LNCaP clone FGC (cell line): Measurements from ENCODE around the gene SLC44A2.

ENCODE experiments used
- DNase-seq: peaks from one replicate; pipeline ENCODE4 v3.0.0-alpha.2; 2011; ENCODE audit warnings: low read depth
- H3K4me3 ChIP-seq: 2 replicates; pipeline ENCODE4 v1.5.1; 2011; ENCODE audit warnings: mild to moderate bottlenecking, low read depth, low read length, control low read depth
- CTCF ChIP-seq: IDR thresholded peaks from 2 replicates; pipeline ENCODE4 v1.5.1; 2012; ENCODE audit warnings: mild to moderate bottlenecking; ENCODE audit not compliant: control insufficient read depth, insufficient read depth; ENCODE audit errors: extremely low read depth

SLC44A2 gene

DNA sequence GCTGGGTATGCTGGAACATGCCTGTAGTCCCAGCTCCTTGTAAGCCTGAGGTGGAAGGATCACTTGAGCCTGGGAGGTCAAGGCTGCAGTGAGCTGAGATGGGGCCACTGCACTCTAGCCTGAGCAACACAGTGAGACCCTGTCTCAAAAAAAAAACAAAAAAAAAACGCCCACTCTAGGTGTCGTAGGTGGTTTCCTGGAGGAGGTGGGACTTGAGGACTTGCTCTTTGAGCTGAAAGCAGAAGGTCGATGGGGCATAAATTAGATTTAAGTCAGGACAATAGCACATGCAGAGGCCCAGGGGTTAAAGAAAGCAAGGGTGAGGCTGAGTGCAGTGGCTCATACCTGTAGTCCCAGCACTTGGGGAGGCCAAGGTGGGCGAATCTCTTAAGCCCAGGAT is 15.9 kb downstream of the SLC44A2 start:
- TF ChIP-seq CTCF = no peak
- DNase-seq = no peak
- H3K4me3 ChIP-seq = no peak overlapping the region

GRCh38 chr19:10642473-10643171 is 17.3 kb downstream of the SLC44A2 start:
- no peak for TF ChIP-seq CTCF
- H3K4me3 ChIP-seq = no peak overlapping the region
- no peak for DNase-seq

DNA sequence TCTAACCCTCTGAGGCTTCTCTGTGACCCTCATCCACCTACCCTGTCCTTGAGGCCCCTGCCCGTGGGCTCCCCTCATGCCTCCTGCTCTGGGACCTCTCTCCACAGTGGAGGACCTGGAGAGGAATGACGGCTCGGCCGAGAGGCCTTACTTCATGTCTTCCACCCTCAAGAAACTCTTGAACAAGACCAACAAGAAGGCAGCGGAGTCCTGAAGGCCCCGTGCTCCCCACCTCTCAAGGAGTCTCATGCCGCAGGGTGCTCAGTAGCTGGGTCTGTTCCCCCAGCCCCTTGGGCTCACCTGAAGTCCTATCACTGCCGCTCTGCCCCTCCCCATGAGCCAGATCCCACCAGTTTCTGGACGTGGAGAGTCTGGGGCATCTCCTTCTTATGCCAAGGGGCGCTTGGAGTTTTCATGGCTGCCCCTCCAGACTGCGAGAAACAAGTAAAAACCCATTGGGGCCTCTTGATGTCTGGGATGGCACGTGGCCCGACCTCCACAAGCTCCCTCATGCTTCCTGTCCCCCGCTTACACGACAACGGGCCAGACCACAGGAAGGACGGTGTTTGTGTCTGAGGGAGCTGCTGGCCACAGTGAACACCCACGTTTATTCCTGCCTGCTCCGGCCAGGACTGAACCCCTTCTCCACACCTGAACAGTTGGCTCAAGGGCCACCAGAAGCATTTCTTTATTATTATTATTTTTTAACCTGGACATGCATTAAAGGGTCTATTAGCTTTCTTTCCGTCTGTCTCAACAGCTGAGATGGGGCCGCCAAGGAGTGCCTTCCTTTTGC is 18.0 kb downstream of the SLC44A2 start:
- no peak overlapping the region for H3K4me3 ChIP-seq
- DNase-seq = no peak

GRCh38 chr19:10643968-10644259 is 18.6 kb downstream of the SLC44A2 start:
- H3K4me3 ChIP-seq = no peak overlapping the region

More for the DNA sequence above, 18.0 kb downstream of the SLC44A2 start:
- no peak for TF ChIP-seq CTCF

DNA sequence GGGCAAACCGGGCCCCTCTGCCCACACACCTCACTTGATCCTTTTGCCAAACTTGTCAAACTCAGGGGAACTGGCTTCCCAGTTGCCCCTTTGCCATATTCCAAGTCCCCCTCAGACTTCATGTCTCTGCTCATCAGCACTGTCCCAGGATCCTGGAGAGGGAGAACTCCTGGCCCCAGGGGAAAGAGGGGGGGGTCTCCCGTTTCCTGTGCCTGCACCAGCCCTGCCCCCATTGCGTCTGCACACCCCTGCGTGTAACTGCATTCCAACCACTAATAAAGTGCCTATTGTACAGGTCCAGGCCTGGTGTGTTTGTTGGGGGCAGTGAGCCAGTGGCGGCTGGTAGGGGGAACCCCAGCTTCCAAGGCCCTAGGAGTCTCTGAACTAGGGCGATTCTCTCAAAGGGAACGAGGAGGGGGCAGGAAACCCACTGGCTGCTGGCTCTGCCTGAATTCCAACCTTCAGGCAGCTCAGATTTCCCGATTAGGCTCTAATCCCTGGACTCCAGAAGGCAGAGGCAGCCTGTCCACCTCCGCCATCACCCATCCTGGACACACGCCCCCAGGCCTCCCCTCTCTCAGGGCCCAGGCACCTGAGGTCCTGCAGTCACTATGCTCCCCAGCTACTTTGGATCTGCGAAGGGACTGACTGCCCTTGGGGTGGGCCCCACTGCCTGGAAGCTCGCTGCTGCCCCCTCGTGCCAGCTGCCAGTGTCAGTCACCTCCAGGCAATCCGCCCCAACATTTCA is 19.1 kb downstream of the SLC44A2 start:
- TF ChIP-seq CTCF = peak; percentile 88
- DNase-seq = no peak
- H3K4me3 ChIP-seq = no peak overlapping the region

More at GRCh38 chr19:10643968-10644259, 18.6 kb downstream of the SLC44A2 start:
- TF ChIP-seq CTCF = no peak
- no peak for DNase-seq

GRCh38 chr19:10646456-10647159 is 21.3 kb downstream of the SLC44A2 start:
- no peak for TF ChIP-seq CTCF
- no peak for DNase-seq
- no peak overlapping the region for H3K4me3 ChIP-seq
